ENCODE measurements around the gene TRPM3. TPM values are rescaled to one million over a fixed set of nuclear protein-coding genes. Genes with fewer than 3 reads are reported as not detected.

The TRPM3 gene
- total and polyA plus RNA-seq, 9 of the 15 experiments (the other 6 are each of a cell fraction or from before 2014, with no cell fraction given), result 0.04 TPM; not detected in 8

DNA sequence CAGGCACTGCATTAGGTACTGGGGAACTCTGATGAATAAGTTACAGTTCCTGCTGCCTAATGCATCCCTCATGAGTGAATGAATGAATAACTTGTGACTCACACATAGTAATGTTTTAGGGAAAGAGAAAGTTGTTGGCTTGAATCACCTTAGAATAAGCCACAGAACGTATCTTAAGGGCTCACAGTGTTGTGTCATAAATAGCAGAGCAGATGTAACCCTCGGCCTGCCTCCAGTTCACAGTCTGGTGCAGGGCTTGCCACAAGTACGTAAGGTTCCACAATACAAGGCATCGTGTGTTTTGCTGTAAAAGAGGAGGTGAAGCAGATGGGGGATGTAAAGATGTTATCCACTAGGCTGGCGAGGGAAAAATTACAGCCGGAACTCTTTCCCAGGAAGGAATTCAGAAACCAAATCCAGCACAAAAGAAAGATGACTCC is 218.7 kb downstream of the TRPM3 start (continued):
- TF ChIP-seq MCM7 (IDR thresholded peaks at IDR 0.05) (no peak), ZBTB17 (CRISPR knock-in tag; IDR thresholded peaks at IDR 0.05) (no peak), ARHGAP35 (IDR thresholded peaks at IDR 0.05; ENCODE audit: partially characterized antibody) (no peak)
- TF ChIP-seq, protein P1, sequence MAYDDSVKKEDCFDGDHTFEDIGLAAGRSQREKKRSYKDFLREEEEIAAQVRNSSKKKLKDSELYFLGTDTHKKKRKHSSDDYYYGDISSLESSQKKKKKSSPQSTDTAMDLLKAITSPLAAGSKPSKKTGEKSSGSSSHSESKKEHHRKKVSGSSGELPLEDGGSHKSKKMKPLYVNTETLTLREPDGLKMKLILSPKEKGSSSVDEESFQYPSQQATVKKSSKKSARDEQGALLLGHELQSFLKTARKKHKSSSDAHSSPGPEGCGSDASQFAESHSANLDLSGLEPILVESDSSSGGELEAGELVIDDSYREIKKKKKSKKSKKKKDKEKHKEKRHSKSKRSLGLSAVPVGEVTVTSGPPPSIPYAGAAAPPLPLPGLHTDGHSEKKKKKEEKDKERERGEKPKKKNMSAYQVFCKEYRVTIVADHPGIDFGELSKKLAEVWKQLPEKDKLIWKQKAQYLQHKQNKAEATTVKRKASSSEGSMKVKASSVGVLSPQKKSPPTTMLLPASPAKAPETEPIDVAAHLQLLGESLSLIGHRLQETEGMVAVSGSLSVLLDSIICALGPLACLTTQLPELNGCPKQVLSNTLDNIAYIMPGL (CRISPR knock-in tag; IDR thresholded peaks at IDR 0.05), result no peak

DNA sequence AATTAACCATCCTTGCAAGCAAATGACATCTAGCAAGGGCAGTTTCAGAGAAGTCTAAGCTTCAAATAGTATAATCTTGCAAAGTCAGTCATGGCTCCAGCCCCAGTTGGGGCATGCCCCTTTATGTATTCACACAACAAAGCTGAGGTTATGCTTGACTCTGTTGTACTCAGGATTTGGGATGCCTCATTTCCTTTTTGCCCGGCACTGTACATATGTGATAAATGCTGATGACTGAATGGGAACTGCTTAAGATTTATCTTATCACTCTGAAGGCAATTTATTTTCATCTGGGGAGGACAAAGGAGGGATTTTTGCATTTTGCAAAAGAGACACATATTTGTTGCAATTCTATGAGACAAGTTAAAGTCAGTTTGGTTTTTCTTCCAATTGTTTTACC is 219.2 kb downstream of the TRPM3 start:
- in situ Hi-C loops (cut with MboI), result loop anchor here (25.0 kb wide), 1 partner anchor 1360 kb away; no protein-coding TSS in a partner anchor
- no TSS peak for BruUV-seq (replicated peaks)
- H3K4me1 ChIP-seq (replicated peaks in 1 of 2; ENCODE audit: control insufficient read depth in 2 of 2, insufficient read depth in 2 of 2, low read length in 2 of 2), result no peaks in the 10 kb centered on the region
- H3K9me3 ChIP-seq (replicated peaks; ENCODE audit: control insufficient read depth, insufficient read depth, low read depth, low read length), result no peaks in the 10 kb centered on the region
- H3K4me3 ChIP-seq, result no peak overlapping the region
- no peak overlapping the region for H2AFZ ChIP-seq (ENCODE audit: low read depth, low read length)
- ATAC-seq (no peak), FAIRE-seq (no peak), DNase-seq (ENCODE audit: extremely low read depth in 1 of 4, low spot score in 3 of 4) (no peak)
- no peaks in the 10 kb centered on the region for H4K20me1 ChIP-seq (replicated peaks; ENCODE audit: control insufficient read depth, insufficient read depth, low read length)
- no peak overlapping the region for H3K9ac ChIP-seq (ENCODE audit: insufficient read depth in 1 of 2, low read depth in 2 of 2, low read length in 2 of 2)
- 0% methylated on average over 1 of the region's 1 CpG for WGBS (ENCODE audit: insufficient coverage, low coverage, missing lambda C conversion rate)
- no peaks in the 10 kb centered on the region for H3K9me1 ChIP-seq (ENCODE audit: control insufficient read depth, insufficient read depth, low read length)
- no peaks in the 10 kb centered on the region for H3K79me2 ChIP-seq (ENCODE audit: control insufficient read depth, insufficient read depth, low read length)
- CTCF ChIA-PET (ENCODE audit: low intra/inter-chr PET ratio), result no interaction called here
- H3K27me3 ChIP-seq (ENCODE audit: control insufficient read depth in 2 of 2, insufficient read depth in 2 of 2, low read length in 2 of 2), result no peaks in the 10 kb centered on the region
- no peak overlapping the region for H3K4me2 ChIP-seq (ENCODE audit: insufficient read depth, low read length)
- H3K27ac ChIP-seq (ENCODE audit: extremely low read depth, low read depth, low read length), result no peak overlapping the region
- no peaks in the 10 kb centered on the region for H3K36me3 ChIP-seq (ENCODE audit: control insufficient read depth, insufficient read depth, low read length)
- POLR2A ChIA-PET, result no interaction called here
- intact Hi-C loops (cut with micrococcal nuclease), result no loop called here
- TF ChIP-seq ATF6 (CRISPR knock-in tag; IDR thresholded peaks at IDR 0.05) (no peak), FIP1L1 (IDR thresholded peaks at IDR 0.05; ENCODE audit: low read depth, low read length, poor library complexity, severe bottlenecking) (no peak), FOXJ3 (CRISPR knock-in tag; IDR thresholded peaks at IDR 0.05) (no peak), ZNF77 (CRISPR knock-in tag; IDR thresholded peaks at IDR 0.05) (no peak), HDAC1 (IDR thresholded peaks at IDR 0.05) (no peak), CLOCK (CRISPR knock-in tag; IDR thresholded peaks at IDR 0.05; ENCODE audit: borderline replicate concordance) (no peak), MED1 (CRISPR knock-in tag; IDR thresholded peaks at IDR 0.05; ENCODE audit: borderline replicate concordance) (no peak), YBX1 (IDR thresholded peaks at IDR 0.05) (no peak), TAF1 (IDR thresholded peaks at IDR 0.05; ENCODE audit: control insufficient read depth, extremely low read depth, insufficient read depth, low read length, severe bottlenecking) (no peak)
- TF ChIP-seq, protein P2, sequence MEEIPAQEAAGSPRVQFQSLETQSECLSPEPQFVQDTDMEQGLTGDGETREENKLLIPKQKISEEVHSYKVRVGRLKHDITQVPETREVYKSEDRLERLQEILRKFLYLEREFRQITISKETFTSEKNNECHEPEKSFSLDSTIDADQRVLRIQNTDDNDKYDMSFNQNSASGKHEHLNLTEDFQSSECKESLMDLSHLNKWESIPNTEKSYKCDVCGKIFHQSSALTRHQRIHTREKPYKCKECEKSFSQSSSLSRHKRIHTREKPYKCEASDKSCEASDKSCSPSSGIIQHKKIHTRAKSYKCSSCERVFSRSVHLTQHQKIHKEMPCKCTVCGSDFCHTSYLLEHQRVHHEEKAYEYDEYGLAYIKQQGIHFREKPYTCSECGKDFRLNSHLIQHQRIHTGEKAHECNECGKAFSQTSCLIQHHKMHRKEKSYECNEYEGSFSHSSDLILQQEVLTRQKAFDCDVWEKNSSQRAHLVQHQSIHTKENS (CRISPR knock-in tag; IDR thresholded peaks at IDR 0.05), result no peak

Data from K562 (cell line).